Measurements from ENCODE around the gene EPM2AIP1.

DNA sequence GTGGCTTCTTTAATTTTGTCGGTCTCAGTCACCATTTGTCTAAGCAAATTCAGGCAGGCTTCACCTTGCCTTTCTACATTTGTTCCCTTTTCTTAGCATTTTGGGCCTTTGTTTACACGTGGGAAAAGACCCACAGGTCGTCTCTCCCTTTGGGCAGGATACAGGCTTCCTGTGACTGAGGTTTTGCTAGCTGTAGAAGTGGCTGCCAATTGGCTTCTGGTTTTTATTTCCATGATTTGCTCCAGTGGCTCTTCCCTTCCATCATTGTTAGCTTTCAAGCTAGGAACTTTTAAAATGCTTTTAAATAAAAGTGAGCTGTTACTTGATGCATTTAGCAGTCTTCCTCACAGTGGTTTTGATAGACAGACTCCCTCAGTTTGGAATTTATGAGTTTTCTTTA, 37.7 kb upstream of the EPM2AIP1 start:
- TF ChIP-seq TAF1 (conservative IDR thresholded peaks at IDR 0.05) (no peak), RAD21 (IDR thresholded peaks at IDR 0.05) (no peak), SP1 (IDR thresholded peaks at IDR 0.05) (no peak), GABPA (IDR thresholded peaks at IDR 0.05 in 1 of 2, conservative IDR thresholded peaks at IDR 0.05 in 1 of 2) (no peak), YY1 (IDR thresholded peaks at IDR 0.05) (no peak)
- TF ChIP-seq, protein P1, sequence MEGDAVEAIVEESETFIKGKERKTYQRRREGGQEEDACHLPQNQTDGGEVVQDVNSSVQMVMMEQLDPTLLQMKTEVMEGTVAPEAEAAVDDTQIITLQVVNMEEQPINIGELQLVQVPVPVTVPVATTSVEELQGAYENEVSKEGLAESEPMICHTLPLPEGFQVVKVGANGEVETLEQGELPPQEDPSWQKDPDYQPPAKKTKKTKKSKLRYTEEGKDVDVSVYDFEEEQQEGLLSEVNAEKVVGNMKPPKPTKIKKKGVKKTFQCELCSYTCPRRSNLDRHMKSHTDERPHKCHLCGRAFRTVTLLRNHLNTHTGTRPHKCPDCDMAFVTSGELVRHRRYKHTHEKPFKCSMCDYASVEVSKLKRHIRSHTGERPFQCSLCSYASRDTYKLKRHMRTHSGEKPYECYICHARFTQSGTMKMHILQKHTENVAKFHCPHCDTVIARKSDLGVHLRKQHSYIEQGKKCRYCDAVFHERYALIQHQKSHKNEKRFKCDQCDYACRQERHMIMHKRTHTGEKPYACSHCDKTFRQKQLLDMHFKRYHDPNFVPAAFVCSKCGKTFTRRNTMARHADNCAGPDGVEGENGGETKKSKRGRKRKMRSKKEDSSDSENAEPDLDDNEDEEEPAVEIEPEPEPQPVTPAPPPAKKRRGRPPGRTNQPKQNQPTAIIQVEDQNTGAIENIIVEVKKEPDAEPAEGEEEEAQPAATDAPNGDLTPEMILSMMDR (IDR thresholded peaks at IDR 0.05; ENCODE audit: low read depth, low read length, missing input control), result no peak
